Activated CD8-positive, alpha-beta memory T cell treated with anti-CD3 and anti-CD28 coated beads, Interleukin-2, amount 50 U/mL, for 4 hours (primary cell): ENCODE measurements around the gene MIGA2.
"Not testable (repeated sequence)": the region's sequence is repeated elsewhere in the genome, so short reads cannot be mapped to it uniquely, and the experiment has no call there.

Experiments used
- DNase-seq: peaks from one replicate; pipeline ENCODE4 v3.0.0-alpha.2; 2020

The MIGA2 gene

DNA sequence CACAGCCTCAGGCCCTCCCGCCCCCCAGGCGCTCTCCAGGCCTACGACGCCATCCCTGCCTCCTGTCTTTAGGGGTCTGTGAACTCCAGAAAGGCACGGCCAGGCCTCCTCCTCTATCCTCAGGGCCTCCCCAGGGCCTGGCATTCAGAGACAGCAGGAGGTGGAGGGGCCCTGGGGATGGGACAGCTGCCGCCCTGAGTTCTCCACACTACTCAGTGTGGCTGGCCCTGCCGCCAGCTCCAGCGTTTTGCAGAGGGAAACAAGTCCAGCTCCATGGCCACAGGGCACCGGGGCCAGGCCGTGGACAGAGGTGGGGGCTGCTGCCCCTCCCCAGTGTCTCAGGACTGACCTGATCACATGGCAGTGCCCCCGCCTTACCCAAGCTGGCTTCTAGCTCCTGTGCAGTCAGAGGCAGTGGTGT lies 24.7 kb upstream of the MIGA2 start:
- DNase-seq = no peak

- DNase-seq = no peak
Measured at GRCh38 chr9:129012343-129012742, 24.1 kb upstream of the MIGA2 start.

DNA sequence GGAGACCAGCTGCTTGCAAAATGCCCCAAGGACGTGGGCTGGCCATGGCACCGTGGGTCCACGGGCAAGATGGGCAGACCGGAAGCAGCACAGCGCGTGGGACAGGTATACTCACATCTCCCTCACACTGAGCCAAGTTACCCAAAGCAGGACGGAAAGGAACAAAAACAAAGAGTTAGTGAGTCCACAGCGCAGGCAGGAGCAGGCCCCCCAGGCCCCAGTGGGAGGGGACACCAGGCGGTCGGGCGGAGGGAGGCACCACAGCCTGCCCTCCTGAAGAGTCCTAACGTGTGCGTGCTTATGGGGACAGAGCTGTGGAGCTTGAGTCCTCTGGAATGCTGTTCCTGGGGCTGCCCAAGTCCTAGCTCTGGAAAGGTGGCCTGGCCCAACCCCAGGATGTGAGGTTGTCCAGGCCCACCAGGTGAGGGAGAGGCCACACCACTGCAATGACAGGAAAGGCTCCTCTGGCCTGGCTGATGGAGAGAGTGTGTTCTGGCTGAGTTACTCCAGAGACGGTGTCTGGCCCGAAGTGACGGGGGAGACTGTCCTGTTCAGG lies 23.5 kb upstream of the MIGA2 start:
- no peak for DNase-seq

- no peak for DNase-seq
Measured at GRCh38 chr9:129013674-129014073, 22.8 kb upstream of the MIGA2 start.

DNA sequence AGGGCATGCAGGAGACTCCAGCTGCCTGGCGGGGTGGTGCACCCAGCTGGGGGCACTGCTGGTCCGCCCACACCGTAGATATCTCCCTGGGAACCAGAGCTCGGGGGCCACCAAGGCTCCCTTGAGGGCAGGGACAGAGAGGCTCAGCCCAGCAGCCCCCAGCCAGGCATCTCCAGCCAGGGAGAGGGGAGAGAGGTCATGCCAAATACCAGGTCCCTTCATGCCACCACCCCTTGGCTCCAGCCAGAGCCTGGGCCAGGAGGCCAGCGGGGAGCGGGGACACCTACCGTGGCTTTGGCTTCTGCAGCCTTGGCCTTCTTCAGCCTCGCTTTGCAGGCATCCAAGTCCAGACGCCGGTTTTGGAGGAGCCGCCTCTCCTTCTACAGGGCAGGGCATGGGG lies 22.3 kb upstream of the MIGA2 start:
- no peak for DNase-seq

DNA sequence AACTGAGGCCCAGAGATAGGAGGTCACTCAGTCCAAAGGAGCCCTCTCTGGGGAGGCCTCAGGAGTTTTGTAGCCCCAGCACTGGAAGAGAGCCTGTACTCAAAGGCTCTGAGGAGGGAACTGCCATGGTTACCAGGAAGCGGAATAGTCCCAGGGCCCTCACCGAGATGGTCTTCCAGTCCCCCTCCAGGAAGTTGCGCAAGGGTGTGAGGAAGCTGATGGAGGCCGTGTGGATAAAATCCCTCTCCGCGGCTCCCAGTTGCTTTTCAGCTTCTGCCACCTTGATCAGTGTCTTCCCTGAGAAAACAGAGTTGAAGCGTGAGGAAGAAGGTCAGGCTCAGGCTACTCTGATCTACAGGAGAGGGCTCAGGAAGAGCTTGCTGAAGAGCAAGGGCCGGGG lies 21.8 kb upstream of the MIGA2 start:
- no peak for DNase-seq

DNA sequence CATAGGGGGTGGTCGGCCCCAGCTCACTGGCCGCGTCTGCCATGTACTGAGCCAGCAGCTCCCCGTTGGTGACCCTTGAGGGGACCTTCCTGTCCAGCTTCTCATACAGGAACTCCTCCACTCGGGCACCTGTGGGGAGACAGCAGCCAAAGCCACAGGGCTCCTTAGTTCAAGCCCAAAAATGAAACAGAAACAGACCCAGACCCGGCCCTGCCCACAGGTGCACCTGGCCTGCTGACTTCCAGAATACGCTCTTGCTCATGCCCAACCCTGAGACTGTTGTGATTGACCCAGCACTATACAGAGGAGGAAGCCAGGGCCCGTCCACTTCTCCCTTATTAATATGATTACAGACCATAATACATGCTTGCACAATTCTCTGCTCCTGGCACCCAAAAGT lies 15.3 kb upstream of the MIGA2 start:
- DNase-seq = no peak

DNA sequence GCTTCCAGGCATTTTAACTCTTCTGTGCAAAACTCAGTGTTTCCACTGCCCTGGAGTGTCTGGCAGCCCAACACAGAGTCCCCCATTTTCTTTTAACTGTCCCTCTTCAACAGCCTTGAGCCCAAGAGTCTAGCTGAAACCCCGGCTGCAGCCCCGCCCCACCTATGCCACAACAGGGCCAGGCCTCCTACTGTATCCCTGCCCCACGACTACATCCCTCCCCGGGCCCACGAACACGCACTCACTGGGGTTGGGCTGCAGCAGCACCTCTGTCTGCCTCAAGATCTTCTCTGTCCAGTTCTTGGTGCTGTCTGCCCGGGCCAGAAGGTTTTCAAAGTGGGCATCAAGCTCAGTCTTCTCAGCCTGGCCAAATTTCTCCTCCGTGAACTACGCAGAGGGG lies 14.4 kb upstream of the MIGA2 start:
- no peak for DNase-seq

GRCh38 chr9:129023036-129023907 lies 13.2 kb upstream of the MIGA2 start:
- no peak for DNase-seq

DNA sequence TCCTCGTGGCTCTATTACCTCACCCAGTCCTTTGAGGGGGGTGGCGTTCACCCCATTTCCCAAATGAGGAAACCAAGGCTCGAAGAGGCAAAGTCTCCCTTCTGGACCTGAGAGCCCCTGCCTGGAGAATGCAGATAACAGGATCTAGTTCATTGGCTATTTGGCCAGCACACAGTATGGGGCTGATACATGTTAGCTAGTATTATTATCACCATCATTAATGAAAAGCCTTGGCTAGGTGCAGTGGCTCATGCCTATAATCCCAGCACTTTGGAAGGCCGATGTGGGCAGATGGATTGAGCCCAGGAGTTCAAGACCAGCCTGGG lies 12.6 kb upstream of the MIGA2 start:
- DNase-seq = no peak

DNA sequence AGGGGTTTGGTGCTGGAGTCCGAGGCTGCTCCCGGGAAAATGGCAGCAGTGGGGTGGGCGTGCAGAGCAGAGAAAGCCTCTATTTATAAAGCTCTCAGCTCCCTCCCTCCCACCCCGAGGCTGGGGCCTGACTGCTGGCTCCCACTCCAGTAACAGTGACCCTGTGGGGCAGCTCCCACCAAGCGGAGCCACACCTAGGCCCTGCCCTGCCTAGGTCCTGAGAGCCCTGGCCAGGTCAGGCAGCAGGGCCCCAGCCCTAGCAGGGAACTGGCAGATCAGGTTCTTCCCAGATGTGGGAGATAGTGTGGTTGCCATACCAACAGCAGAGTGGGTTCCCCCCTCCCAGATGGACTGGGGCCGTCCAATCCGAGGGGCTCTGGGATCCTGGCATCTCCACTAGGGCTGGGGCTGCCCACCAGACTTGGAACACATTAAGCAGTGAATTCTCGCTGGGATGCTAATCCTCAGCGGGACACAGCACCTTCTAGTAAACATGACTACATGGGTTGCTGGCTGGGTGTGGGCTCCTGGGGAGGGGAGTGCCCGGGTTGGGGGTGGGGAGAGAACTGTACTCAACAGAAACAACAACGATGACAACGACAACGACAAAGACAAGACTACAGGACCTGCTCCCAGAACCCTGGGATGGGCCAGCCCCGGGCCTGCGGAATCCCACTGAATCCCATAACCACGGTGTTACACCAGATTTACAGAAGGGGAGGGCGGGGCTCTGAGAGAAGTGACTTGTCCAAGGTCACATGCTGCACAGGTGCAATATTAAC lies 9.8 kb upstream of the MIGA2 start:
- peak; percentile 14 for DNase-seq

DNA sequence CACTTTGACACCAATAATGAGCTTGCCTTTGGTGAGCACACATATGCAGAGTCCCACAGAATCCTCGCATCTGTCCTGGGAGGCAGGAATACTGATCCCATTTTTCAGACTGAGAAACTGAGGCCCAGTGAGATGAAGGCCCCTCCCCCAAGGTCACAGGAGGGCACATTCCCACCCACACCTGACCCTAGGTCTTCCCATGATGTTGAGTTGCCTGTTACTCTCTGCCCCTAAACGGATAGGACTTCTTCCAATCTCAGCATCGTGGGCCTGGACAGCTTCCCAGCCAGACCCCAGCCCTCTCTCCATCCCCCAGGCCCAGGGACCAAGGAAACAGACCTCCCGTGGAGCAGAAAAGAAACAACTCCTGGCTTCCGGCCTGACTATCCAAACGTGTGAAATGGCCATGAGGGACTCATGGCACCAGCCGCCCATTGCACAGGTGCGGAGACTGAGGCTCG lies 9.2 kb upstream of the MIGA2 start:
- DNase-seq = no peak

- DNase-seq = no peak
Measured at GRCh38 chr9:129027685-129028191, 8.7 kb upstream of the MIGA2 start.

GRCh38 chr9:129028192-129028966 lies 8.0 kb upstream of the MIGA2 start, which contains the start of gene SH3GLB2:
Gene SH3GLB2 (minus strand): TSS chr9:129028331. CDS start chr9:129028154, 177 bp downstream.
- peak; percentile 93 for DNase-seq

DNA sequence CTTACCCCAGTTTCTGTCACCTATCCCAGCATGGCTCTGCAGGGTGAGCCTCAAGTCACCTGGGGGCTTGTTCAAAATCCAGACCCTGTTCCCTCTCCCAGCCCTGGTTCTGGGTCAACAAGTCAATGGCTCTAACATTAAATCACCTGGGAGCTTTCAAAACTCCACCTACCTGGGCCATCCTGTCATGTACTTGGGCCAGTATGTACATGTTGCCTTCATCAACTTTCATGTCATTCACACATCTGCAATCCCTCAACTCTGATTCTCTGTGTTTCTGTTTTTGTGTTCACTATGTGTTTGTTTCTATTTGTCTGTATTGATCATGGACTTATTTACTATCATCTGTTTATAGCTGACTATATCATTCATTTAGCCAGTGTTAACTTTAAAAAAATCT lies 6.2 kb upstream of the MIGA2 start:
- no peak for DNase-seq

- no peak for DNase-seq
Measured at GRCh38 chr9:129031514-129031913, 4.9 kb upstream of the MIGA2 start.

DNA sequence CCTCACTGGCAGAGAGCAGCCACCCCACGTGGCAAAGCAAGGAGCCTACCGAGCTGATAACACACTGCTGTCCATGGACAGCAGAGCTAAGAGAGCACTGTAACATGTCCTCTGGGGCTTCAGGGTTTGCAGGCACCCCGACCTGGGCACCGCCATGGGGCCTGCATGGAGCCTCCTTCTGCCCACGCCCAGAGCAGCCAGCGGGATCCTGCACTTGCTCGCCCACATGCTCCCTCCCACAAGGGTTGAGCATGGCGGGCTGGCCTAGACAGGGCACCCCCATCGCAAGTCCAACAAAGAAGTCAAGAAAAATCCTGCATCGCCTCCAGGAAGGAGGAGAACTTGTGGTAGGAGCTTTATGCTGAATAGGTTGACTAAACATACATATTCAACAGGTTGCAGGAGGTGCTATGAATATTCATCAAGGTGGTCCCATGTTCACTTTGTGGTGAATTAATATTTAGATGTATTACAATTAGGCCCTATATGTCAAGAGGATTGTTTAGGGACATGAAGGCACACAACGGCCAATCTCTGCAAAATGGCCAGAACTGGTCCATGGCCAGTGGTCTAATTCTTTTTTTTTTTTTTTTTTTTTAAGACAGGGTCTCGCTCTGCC lies 3.8 kb upstream of the MIGA2 start:
- DNase-seq = no peak

DNA sequence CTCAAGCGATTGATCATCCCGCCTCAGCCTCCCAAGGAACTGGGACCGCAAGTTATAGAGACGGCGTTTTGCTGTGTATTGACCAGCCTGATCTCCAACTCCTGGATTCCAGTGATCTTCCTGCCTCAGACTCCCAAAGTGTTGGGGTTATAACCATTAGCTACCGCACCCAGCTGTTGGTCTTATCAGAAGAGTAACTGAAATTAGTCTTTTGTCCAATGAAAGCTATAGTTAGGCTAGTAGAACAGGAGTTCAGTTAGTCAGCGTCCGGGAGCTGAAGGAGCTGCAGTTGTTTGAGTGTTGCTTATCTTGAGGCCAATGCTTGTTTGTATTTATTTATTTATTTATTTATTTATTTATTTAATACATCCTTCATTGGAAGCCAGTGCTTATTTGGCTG lies 3.2 kb upstream of the MIGA2 start:
- no peak for DNase-seq

DNA sequence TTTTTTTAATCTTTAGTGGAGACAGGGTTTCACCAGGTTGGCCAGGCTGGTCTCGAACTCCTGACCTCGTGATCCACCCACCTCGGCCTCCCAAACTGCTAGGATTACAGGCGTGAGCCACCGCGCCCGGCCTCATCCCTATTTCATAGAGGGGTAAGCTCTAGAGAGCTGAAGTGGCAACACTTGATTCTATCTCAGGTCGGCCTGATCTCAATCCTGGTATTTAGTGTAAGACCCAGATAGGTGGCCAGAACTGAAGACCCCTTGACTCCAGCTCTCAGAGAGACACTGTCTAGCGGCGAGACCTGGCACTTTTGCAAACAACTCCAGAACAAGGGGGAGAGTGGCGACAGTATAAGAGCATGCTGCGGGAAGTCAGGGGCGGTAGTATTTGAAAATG lies 588 bp upstream of the MIGA2 start:
- not testable (repeated sequence) for DNase-seq

- DNase-seq = no peak
Measured at GRCh38 chr9:129036923-129037766, 719 bp downstream of the MIGA2 start.

DNA sequence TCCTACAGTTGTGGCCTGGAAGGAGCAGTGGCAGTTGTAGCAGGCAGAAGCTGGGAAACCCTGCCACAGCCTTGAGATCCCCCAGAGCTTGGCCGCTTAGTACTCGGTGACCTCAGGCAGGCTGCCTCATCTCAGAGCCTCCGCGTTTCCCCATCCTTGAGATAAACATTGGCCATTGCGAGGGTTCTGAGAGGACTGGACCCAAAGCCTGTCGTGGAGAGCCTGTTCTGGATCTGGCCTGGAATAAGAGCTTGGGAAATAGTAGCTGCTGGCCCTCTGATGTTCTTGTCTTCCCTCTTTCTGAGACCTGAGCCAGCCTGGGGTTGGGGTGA lies 1.3 kb downstream of the MIGA2 start:
- DNase-seq = no peak
